IPS-NIHi7 (cell line): Measurements from ENCODE around the gene CHSY3.

Experiments
- DNase-seq: peaks from one replicate; pipeline ENCODE4 v3.0.0; 2012; ENCODE audit warnings: mixed read lengths; ENCODE audit errors: extremely low spot score

CHSY3 gene

DNA sequence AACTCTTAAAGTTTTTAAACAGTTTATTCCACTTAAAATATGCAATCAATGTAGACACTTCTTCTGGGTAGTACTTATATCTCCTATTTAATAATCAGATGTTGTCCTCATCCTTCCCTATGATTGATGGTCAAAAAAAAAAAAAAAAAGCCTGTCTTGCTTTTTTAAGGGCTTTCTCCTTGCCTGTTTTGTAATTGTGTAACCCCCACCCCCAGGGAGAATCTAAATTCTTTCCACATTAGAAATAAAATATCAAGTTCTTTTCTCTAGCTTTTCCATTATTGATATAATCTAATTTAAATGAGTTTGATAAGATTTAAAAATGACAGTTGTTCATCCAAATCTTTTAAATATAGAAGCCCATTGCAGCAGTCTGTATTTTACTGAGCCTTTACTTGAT lies 119.7 kb downstream of the CHSY3 start:
- no peak for DNase-seq

- no peak for DNase-seq
Measured at GRCh38 chr5:130025511-130025910, 121.2 kb downstream of the CHSY3 start.

GRCh38 chr5:130032807-130033206 lies 128.5 kb downstream of the CHSY3 start:
- DNase-seq = no peak

GRCh38 chr5:130034566-130035210 lies 130.4 kb downstream of the CHSY3 start:
- DNase-seq = no peak

GRCh38 chr5:130035388-130035787 lies 131.1 kb downstream of the CHSY3 start:
- DNase-seq = no peak

GRCh38 chr5:130037905-130038304 lies 133.6 kb downstream of the CHSY3 start:
- DNase-seq = no peak

- no peak for DNase-seq
Measured at GRCh38 chr5:130043834-130044233, 139.6 kb downstream of the CHSY3 start.

DNA sequence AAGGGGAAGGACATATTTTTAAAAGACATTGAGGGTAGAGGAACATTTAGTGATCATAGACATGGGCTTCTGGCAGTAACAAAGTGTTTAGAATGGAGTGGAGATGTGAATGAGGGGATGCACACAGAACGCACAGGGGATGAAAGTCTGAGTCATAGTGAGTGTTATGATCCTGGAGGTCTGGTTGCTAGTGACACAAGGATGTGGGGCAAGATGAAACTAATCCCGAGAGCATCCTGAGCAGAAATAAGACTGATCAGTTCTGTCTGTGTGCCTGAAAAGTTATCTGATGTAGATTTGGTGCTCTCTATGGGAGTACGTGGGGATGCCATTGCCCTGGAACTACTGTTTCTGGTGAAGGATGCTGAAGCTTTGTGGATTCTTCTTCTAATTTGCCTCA lies 141.1 kb downstream of the CHSY3 start:
- DNase-seq = no peak

- no peak for DNase-seq
Measured at GRCh38 chr5:130050585-130050984, 146.3 kb downstream of the CHSY3 start.

GRCh38 chr5:130052752-130053151 lies 148.5 kb downstream of the CHSY3 start:
- DNase-seq = no peak

- no peak for DNase-seq
Measured at GRCh38 chr5:130055572-130055971, 151.3 kb downstream of the CHSY3 start.

GRCh38 chr5:130061746-130062145 lies 157.5 kb downstream of the CHSY3 start:
- no peak for DNase-seq

DNA sequence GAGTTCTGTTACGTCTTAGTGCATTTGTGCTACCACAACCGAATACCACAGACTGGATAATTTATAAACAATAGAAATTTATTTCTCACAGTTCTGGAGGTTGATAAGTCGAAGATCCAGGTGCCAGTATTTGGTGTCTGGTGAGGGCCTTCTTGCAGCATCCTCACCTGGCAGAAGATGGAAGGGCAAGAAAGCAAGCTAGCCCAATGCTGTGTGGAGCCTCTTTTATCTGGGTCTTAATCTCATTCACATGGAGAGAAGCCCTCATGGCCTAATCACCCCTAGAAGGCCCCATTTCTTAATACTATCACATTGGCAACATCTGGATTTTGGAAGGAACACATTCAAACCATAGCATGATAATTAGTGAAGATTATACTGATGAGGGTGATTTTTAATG lies 159.3 kb downstream of the CHSY3 start:
- DNase-seq = no peak

DNA sequence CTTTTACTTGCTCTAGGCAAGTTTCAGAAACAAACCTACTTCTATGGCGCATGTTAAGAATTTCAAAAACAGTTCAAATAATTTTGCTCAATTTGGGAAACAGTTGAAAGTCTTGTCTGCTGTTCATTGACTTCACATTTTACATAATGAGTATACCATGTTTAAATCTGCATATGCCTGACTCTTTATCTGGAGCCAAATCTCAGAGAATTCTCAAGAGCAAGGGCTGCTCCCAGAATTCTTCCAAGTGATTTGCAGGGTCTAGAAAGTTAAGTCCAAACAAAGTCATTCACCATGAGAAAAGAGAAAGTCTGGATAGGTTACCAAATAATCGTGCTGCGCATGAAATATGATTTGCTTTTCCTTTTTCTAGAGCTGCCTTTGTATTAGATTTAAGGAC lies 160.2 kb downstream of the CHSY3 start:
- no peak for DNase-seq

- no peak for DNase-seq
Measured at GRCh38 chr5:130065617-130066016, 161.4 kb downstream of the CHSY3 start.

DNA sequence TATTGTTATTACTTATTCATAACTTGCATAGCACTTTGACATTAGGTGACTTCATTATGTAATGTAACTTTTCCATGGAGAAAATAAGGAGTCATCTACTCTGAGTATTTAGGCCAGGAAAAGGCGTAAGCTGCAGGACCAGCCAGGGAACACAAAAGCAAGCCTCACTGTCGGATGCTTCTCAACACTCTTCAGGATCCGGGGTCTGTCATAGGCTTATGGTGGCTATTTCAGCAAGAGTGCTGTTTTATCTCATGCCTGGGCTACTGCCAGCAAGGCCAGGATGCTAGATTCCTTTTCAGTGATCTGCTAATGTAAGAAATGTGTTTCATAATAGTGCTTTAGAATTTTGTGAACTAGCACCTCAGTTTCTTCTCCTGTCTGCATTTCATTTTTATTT lies 162.4 kb downstream of the CHSY3 start:
- DNase-seq = no peak

GRCh38 chr5:130067364-130067763 lies 163.1 kb downstream of the CHSY3 start:
- no peak for DNase-seq

DNA sequence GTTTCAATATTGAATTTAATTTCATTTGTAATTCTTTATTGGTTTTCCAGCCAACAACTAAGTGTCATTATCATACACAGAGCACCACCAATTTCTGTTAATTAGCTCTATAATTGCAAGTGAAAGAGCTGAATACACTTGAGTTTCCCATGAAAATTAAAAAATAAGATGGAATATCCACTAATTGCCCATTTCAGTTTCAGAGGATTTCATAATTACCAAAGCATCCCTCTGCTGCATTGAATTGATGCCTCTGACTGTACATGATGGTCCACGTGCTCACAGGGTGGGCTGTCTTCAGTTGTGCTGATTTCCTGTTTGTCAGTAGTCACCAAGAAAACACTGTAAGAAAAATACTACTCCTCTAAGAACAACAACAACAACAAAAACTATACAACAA lies 163.8 kb downstream of the CHSY3 start:
- no peak for DNase-seq

DNA sequence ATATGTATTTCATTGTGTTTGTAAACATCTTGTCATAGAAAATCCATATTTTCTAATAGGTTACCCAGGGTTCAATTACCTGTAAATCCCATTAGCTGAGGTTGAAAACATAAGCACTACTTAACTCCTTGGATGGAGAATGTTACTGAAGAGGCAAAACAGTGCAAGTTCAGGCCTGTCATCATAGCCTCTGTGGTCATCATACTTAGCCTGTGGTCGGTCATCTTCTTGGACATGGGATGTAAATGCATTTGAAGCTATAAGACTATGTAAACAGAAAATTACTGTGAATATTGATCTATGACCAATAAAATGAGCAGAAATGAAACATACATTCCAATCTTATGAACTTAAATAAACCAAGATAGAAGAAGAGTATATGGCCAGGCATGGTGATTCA lies 164.7 kb downstream of the CHSY3 start:
- DNase-seq = no peak

GRCh38 chr5:130074820-130075219 lies 170.6 kb downstream of the CHSY3 start:
- no peak for DNase-seq

DNA sequence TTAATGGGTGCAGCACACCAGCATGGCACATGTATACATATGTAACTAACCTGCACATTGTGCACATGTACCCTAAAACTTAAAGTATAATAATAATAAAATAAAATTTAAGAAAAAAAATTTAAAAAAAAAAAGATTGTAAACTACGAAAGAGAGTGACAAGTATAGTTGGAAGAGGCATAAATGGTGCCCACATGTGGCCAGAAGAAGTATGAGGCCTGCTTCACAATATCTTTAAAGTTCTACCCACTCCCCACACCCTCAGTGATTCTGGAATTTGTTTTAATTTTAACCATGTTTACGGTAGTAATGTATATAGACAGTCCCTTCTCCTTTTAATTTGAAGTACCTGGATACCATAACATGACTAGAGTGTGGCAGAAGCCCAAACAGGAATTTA lies 172.7 kb downstream of the CHSY3 start:
- DNase-seq = no peak

DNA sequence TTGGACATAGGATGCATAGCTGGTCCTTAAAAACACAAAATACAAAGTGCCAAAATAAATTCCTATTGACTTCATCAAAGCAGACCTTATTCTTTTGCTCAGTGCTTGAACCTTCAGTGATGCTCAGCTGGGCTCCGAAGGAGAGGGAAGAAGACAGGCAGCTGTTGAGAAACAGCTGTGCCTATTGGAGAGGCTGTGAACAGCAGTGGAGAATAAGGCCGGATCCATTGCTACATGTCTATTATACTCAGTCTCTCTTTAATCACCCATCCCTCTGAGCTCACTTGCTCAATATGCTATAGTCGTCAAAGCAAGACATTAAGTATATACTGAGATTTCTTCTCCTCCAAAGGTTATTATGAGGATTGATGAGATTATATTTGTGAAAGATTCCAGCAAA lies 174.4 kb downstream of the CHSY3 start:
- no peak for DNase-seq

DNA sequence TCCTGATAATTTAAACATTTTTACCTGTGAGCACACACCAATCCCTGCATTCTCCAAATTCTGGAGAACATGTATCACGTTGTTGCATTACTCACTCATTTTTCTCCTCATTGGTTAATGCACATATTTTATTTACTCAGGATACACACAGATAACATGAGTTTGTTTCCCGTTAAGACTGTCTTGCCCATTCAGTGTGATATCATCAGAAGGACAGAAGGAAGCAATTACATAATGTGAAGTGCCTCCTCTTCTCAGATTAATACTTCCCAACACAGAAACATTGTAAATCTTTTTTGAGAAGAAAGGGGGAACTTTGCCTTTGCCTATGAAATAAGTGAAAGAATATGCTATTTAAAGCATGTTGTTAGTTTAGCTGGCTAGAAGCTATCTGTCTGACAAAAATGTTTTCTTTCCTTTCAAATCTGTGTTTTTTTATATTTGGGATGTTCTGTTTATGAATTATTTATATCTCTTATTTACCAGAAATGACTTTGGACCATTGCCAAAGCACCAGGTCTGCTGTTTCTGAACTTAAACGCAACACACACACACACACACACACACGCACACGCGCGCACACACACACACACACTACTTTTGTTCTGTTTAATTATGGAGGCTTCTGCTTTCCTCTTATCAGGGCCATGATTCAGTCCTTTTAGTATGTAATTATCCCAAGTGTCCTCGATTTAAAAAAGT lies 186.5 kb downstream of the CHSY3 start:
- no peak for DNase-seq

DNA sequence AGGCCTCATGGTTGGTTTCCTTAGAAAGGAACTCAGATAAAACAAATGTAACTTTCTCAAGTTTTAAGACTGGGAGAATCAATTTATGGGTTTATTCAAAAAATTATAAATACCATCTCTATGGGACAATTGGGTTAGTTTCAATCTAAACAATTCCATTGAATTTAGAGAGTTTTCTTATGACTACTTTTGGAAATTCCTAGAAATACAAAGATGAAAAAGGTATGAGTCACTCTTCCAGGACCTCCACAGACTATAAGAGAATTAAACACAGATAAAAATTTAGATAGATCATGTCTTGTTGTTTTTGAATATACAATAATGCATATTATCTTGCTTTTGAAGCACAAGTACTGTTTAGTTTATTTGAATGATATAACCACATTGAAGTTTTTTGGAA lies 188.7 kb downstream of the CHSY3 start:
- DNase-seq = no peak
